NCI-H526 (cell line): Measurements from ENCODE around the gene ANKRD53.
"Not testable (repeated sequence)": the region's sequence is repeated elsewhere in the genome, so short reads cannot be mapped to it uniquely, and the experiment has no call there.

Experiments
- DNase-seq, 2 experiments: peaks; one replicate each; lab custom pipeline; 2025; lab: John Stamatoyannopoulos, UW

ANKRD53 gene

DNA sequence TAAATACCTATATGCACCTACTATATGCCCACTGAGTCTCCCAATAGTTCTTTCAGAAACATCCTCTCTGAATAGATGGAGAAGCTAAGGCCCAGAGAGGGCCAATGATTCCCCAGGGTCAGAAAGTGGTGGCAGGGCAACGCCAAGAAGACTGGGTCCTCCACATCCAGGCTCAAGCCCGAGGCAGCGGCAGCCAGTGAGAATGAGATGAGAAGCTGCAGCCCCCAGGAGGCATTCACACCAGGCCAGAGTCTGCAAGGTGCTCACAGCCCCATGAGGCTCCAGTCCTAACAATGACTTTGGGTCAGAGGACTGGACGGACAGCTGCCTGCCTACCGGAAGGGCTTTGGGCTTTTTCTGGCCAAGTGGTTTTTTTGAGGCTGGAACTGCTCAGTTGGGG, 12.7 kb downstream of the ANKRD53 start:
- DNase-seq: no peak

GRCh38 chr2:70991742-70992141, 13.3 kb downstream of the ANKRD53 start:
- DNase-seq: no peak

GRCh38 chr2:70992945-70993853, 14.8 kb downstream of the ANKRD53 start:
- DNase-seq: no peak

GRCh38 chr2:70994009-70994698, 15.7 kb downstream of the ANKRD53 start:
- peak in 1 of 2 experiments; percentile 53 for DNase-seq

- peak; percentile 76 to 96 for DNase-seq
These were observed 16.4 kb downstream of the ANKRD53 start, which contains the start of gene TEX261 for GRCh38 chr2:70994699-70995425. TSS of gene TEX261 (minus strand) at chr2:70994873. CDS start at chr2:70994757, 116 bp downstream.

GRCh38 chr2:70995426-70995729, 16.9 kb downstream of the ANKRD53 start:
- DNase-seq: peak; percentile 70 to 87

DNA sequence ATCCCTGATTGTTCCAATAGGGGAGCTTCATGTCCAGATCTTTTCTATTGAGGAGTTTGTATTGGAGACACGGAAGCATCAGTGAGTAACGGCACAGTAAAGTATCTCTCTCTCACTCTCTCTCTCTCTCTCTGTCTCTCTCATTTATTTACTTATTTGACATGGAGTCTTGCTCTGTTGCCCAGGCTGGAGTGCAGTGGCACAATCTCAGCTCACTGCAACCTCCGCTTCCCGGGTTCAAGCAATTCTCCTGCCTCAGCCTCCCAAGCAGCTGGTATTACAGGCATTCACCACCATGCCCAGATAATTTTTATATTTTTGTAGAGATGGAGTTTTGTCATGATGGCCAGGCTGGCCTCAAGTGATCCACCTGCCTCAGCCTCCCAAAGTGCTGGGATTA, 20.5 kb downstream of the ANKRD53 start:
- not testable (repeated sequence) for DNase-seq

DNA sequence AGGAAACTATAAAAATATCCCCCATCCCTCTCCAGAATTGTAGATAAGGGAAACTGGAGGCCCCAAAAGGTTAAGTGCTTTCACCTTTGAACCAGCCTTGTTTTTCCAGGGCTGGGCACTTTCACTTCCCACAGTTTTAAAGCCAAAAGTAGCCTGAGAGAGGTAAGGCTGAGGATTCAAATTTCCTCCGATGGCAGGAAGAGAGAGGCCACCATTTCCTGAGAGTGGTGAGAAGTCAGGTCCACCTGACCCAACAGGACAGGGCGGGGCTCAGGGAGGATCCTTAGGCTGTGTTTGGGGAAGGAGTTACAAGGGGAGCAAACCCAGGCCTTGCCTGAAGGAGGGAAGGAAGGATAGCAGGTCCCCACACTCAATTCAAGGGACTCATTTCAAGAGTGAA, 20.9 kb downstream of the ANKRD53 start:
- no peak for DNase-seq

DNA sequence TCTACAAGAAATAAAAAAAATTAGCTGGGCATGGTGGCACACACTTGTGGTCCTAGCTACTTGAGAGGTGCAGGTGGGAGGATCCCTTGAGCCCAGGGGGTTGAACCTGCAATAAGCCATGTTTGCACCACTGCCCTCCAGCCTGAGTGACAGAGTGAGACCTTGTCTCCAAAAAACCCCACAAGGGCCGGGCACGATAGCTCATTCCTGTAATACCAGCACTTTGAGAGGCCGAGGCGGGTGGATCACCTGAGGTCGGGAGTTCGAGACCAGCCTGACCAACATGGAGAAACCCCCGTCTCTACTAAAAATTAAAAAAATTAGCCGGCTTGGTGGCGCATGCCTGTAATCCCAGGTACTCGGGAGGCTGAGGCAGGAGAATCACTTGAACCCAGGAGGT, 21.5 kb downstream of the ANKRD53 start:
- DNase-seq: not testable (repeated sequence)

- peak; percentile 25 to 75 for DNase-seq
These were observed 22.6 kb downstream of the ANKRD53 start for GRCh38 chr2:71000780-71001591.

DNA sequence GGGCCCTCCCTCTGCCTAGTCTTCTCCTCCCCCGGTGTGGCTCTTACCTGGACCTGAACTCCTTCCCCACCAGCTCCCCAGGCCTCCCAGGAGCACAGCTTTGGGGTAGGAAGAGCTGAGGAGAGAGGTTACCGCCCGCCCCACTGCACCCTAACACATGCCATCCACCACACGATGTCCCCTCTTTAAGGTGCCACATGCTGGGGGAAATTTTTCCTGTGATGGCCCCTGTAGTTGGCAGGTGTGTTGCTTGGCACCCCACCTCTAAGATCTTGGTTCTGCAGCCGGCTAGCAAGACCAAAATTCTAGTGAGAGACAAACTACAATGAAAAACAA, 23.1 kb downstream of the ANKRD53 start:
- no peak for DNase-seq

DNA sequence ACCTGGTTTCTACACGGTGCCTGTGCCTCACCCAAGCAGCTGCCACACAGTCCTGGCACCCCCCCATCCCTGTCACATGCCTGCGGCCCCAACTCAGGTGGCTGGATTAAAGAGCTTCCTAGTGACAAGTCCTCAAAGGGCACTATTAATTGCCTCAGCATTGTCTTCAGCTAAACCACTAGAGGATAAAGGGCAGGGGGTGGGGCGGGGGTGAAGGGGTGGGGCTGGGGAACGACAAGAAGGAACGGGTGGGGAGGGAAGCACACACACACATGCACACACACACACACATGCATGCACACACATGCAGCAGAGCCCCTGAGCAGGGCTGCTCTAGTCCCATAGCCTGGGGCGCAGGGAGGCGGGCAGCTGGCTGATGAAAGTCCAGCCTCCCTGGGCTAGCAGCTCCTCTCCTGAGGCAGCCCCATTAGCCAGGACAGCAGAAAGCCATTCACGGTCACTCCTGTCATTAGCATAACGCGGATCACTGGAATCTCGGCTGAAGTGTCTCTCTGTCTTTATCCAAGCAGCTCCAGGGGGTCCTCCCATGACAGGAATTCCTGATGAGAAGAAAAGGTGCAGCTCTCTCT, 23.6 kb downstream of the ANKRD53 start:
- DNase-seq: no peak

DNA sequence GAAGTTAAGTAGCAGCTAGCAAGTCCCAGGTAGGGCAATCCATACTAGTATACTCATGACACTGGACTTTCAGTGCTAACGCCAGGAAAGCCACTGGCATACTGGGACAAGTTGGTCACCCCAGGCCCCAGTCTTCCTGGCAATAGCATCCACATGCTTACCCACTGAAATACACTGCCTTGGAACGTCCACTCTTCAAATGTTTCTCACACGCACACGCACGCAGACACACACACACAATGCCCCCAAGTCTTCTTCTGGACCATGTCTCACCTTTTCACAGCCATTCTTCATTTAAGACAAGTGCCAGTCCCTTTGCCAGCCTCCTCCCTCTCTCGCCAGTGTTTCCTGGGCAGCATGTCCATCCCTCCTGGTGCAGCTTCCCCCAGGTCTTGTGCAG, 25.0 kb downstream of the ANKRD53 start:
- DNase-seq: no peak

GRCh38 chr2:71003966-71004755, 25.7 kb downstream of the ANKRD53 start:
- DNase-seq: no peak

- DNase-seq: no peak
These were observed 26.4 kb downstream of the ANKRD53 start for GRCh38 chr2:71004857-71005256.

DNA sequence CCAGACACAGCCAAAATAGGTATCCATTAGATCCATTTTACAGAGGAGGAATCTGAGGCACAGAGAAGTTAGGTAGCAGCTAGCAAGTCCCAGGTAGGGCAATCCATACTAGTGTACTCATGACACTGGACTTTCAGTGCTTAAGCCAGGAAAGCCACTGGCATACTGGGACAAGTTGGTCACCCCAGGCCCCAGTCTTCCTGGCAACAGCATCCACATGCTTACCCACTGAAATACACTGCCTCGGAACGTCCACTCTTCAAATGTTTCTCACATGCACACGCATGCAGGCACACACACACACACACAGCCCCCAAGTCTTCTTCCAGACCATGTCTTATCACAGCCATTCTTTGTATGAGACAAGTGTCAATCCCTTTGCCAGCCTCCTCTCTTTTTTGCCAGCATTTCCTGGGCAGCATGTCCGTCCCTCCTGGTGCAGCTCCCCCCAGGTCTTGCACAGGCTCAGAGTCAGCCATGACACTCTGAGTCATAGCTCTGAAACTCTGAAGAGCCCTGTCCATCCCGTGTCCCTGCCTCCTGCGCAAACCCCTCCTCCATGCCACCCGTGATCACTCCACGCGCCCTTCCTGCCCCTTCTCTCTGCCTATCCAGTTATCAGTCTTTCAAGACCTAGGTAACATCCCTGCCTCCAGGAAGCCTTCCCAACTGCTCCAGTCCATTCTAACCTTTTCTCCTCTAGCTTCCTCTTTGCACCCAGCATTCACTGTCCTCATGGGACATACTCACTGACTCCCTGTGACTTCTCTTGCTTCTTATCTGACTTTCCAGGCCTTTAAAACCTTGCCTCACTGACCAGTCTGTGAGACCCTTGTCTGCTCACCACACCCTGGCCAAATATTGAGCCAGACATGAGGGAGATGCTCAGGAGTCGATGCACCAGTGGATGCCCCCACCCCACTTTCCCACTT, 27.1 kb downstream of the ANKRD53 start:
- DNase-seq: no peak

GRCh38 chr2:71006323-71006722, 27.9 kb downstream of the ANKRD53 start:
- DNase-seq: no peak

GRCh38 chr2:71006955-71007799, 28.7 kb downstream of the ANKRD53 start:
- peak in 1 of 2 experiments; percentile 5 for DNase-seq

DNA sequence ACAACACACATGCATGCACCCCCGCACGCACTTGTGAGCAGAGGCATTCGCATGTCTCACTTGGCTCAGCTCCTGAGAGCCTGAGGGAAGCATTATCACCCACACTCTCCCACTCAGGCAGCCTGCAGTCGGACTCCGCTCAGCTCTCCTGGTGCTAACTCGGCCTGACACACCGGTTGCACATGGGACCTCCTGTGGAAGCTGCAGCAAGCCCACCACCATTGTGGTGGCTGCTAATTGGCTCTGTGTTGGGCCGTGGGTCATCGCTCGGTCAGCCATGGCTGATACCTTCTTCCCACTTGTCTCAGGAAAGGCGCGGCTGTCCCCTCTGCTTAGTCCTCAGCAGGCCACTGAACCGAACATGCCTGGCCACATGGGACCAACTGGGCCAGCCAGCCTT, 29.9 kb downstream of the ANKRD53 start:
- no peak for DNase-seq
